Right ventricle myocardium inferior (tissue), 1 donor: Measurements from ENCODE around the gene HHIPL1. TPM values are rescaled to one million over a fixed set of nuclear protein-coding genes. Genes with fewer than 3 reads are reported as not detected.

ENCODE experiments used
- ATAC-seq: fragments of 200-7000 bp; cut with Tn5 transposase; one replicate; pipeline ENCODE4 v1.9.1; 2020; ENCODE audit warnings: mild to moderate bottlenecking, moderate library complexity
- DNase-seq: peaks from one replicate; pipeline ENCODE4 v3.0.0; 2021; ENCODE audit errors: missing footprints
- intact Hi-C: fragments of 100-400 bp; cut with DNase I; formaldehyde crosslinking; loops from one replicate; pipeline ENCODE4 v1.11.0; 2022
- total RNA-seq: library from RNA; stranded (reverse); fragmentation: NEBNext Ultra II Directional; extraction: Animal tissue kit (Norgen Biotek cat#: 25700); gene quantifications from one replicate; pipeline ENCODE4 v1.2.1, GENCODE V29; 2021
- donor health status: DM: no; HTN: yes; CAD: no; lungs with severe emphysema.

HHIPL1 gene
- total RNA-seq, 1 donor from 2014 or later, result 1.5 TPM

- DNase-seq, result no peak
- ATAC-seq, result no peak
- intact Hi-C loops, result no loop called here
Observed at GRCh38 chr14:99718031-99718810, 73.3 kb downstream of the HHIPL1 start.

GRCh38 chr14:99718811-99719192 is 73.9 kb downstream of the HHIPL1 start:
- intact Hi-C loops, result no loop called here
- DNase-seq, result no peak
- no peak for ATAC-seq

- ATAC-seq, result no peak
- intact Hi-C loops, result no loop called here
- no peak for DNase-seq
Observed at GRCh38 chr14:99720941-99721791, 76.2 kb downstream of the HHIPL1 start.

GRCh38 chr14:99721792-99722516 is 77.0 kb downstream of the HHIPL1 start:
- intact Hi-C loops, result no loop called here
- no peak for ATAC-seq
- no peak for DNase-seq

GRCh38 chr14:99722741-99723140 is 77.8 kb downstream of the HHIPL1 start:
- intact Hi-C loops, result no loop called here
- ATAC-seq, result no peak
- peak; percentile 18 for DNase-seq

GRCh38 chr14:99724196-99724891 is 79.4 kb downstream of the HHIPL1 start:
- ATAC-seq (no peak), DNase-seq (peak; percentile 5)
- intact Hi-C loops, result no loop called here

GRCh38 chr14:99724939-99725773 is 80.2 kb downstream of the HHIPL1 start:
- ATAC-seq, result no peak
- DNase-seq, result peak; percentile 15
- intact Hi-C loops, result no loop called here

GRCh38 chr14:99725774-99726537 is 81.0 kb downstream of the HHIPL1 start:
- DNase-seq (no peak), ATAC-seq (no peak)
- intact Hi-C loops, result no loop called here

GRCh38 chr14:99726538-99727095 is 81.7 kb downstream of the HHIPL1 start:
- DNase-seq (no peak), ATAC-seq (no peak)
- intact Hi-C loops, result no loop called here

- no peak for ATAC-seq
- intact Hi-C loops, result no loop called here
- peak; percentile 68 for DNase-seq
Observed at GRCh38 chr14:99727096-99727870, 82.4 kb downstream of the HHIPL1 start.

GRCh38 chr14:99728231-99728920 is 83.4 kb downstream of the HHIPL1 start:
- intact Hi-C loops, result no loop called here

GRCh38 chr14:99728981-99729451 is 84.1 kb downstream of the HHIPL1 start:
- no peak for DNase-seq
- intact Hi-C loops, result no loop called here

More at GRCh38 chr14:99728231-99728920, 83.4 kb downstream of the HHIPL1 start:
- ATAC-seq (no peak), DNase-seq (peak; percentile 62)

More at GRCh38 chr14:99728981-99729451, 84.1 kb downstream of the HHIPL1 start:
- ATAC-seq, result no peak
